ENCODE data around the gene PIP4K2C.

The PIP4K2C gene

DNA sequence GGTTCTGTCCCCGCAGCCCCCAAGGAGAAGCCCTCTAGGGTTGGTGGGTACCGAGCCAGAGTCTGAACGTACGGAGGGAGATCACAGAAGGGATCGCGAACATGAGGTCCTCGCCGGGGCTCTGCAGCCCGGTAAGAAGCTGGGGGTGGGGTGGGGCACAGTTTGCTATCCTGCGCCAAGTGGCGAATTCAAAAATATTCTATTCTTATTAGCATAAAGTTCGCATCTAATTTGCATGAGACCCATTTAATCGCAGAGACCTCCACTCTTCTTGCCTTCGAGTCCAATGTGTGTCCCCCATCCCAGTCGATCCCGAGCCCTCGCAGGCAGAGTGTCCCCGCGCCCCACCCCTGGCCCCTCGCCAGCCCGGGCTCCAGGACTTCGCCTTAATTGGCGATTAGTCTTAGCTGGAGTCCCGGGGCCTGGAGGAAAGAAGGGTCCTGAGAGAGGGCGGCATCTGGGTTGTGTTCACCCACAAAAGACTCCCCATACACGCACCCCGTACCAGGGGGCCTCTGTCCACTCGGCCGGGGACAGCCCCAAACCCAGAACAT, 19.6 kb downstream of the PIP4K2C start:
- ChIA-PET POLR2A (interaction anchor here (1.0 kb wide), 1 partner anchor 90 kb away, joined by 3 read pairs; the partner anchor contains the start of gene DDIT3), CTCF (interaction anchor here (1.9 to 6.8 kb wide), 3 partner anchors 10 to 28 kb away, joined by 8 to 101 read pairs (median 13); partner anchors contain the start of gene B4GALNT1)
- DNase-seq (ENCODE audit: extremely low spot score): no peak
- TF ChIP-seq, protein P1, sequence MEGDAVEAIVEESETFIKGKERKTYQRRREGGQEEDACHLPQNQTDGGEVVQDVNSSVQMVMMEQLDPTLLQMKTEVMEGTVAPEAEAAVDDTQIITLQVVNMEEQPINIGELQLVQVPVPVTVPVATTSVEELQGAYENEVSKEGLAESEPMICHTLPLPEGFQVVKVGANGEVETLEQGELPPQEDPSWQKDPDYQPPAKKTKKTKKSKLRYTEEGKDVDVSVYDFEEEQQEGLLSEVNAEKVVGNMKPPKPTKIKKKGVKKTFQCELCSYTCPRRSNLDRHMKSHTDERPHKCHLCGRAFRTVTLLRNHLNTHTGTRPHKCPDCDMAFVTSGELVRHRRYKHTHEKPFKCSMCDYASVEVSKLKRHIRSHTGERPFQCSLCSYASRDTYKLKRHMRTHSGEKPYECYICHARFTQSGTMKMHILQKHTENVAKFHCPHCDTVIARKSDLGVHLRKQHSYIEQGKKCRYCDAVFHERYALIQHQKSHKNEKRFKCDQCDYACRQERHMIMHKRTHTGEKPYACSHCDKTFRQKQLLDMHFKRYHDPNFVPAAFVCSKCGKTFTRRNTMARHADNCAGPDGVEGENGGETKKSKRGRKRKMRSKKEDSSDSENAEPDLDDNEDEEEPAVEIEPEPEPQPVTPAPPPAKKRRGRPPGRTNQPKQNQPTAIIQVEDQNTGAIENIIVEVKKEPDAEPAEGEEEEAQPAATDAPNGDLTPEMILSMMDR (IDR thresholded peaks at IDR 0.05; ENCODE audit: control extremely low read depth, extremely low read depth, low read depth, missing control alignments): no peak

DNA sequence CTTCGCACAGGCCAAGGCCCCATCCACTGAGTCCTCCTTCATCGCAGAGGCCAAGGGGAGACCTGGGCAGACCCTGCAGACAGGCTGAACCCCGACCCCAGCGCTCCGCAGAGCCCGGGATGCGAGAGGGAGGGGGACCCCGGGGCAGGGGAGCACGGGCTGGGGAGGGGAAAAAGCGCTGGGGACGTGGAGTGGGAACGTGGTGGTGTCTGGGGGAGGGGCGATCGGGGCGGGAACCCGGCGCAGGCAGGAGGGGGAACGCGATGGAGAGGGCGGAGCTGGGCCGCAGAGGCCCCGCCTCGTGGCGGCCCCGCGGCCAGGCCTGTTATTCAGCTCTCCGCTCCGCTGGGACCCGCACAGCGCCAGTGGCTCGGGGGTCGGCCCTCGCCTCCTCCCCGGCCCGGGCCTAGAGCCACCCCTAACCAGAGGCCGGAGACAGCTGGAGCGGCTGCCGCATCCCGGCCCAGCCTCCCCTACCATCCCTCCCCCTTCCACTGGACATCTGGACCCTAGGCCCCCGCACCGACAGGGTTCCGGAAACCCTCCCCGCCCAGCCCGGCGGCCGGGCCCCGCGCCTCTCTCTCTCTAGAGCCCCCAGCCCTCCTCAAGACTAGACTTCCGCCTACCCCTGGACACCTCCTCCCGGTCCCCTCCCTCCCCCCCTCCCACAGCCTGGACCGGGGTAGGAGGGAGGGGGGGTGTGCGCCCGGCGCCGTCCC, 20.3 kb downstream of the PIP4K2C start, which contains the start of gene ARHGEF25:
Gene ARHGEF25 (plus strand): TSS at position 328 of the 719 bp plus-strand sequence. CDS start 460 bp downstream, outside the sequence.
- TF ChIP-seq, protein P1 (IDR thresholded peaks at IDR 0.05; ENCODE audit: control extremely low read depth, extremely low read depth, low read depth, missing control alignments): no peak
- peak; percentile 84 for DNase-seq (ENCODE audit: extremely low spot score)
- POLR2A ChIA-PET: interaction anchor here (1.0 to 1.1 kb wide), 2 partner anchors 18 to 91 kb away, joined by 3 read pairs; partner anchors contain the start of gene DDIT3
- CTCF ChIA-PET: interaction anchor here (0.7 to 6.8 kb wide), 5 partner anchors 9 to 28 kb away, joined by 3 to 101 read pairs (median 8); partner anchors contain the start of gene B4GALNT1

DNA sequence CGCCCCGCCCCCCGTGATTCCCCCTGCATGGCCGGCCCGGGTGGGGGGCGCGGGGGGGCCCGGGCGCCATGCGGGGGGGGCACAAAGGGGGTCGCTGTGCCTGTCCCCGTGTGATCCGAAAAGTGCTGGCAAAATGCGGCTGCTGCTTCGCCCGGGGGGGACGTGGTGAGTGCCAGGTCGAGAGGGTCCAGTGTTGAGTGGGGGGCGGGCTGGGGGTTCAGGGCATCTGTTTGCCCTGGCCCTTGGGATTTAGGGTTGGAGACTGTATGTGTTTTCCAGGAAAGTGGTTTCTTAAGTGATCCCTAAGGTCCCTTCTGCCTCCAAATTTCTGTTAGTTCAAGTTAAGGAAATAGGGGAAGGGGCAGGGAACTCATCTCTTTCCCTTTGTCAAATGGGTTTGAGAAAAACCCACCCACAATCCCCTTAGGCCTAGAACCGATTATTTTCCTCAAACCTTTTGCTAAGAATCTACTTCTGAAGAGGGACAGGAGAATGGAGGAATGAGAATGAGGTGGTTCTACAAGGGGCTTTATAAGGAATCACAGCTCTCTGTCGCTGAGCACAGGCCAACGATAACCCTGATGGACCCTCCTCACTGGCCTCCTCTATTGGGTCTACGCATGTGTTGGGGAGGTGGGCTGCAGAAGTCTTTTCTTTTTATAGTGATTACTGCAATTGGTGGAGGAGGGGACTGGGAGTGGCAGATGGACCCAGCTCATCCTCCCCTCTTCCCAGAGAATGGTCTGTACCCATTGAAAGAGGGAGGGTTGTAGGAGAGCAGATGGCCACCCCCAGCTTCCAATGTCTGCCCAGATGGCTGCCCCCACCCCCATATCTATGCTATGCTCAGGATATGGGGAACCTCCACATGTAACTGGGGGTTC, 21.1 kb downstream of the PIP4K2C start:
- TF ChIP-seq, protein P1 (IDR thresholded peaks at IDR 0.05; ENCODE audit: control extremely low read depth, extremely low read depth, low read depth, missing control alignments): no peak
- peak; percentile 15 for DNase-seq (ENCODE audit: extremely low spot score)
- ChIA-PET POLR2A (interaction anchor here (1.0 to 1.1 kb wide), 2 partner anchors 17 to 92 kb away, joined by 3 read pairs; partner anchors contain the start of gene DDIT3), CTCF (interaction anchor here (0.7 to 6.8 kb wide), 6 partner anchors 8 to 29 kb away, joined by 3 to 101 read pairs (median 6); partner anchors contain the start of genes B4GALNT1 and PIP4K2C)

DNA sequence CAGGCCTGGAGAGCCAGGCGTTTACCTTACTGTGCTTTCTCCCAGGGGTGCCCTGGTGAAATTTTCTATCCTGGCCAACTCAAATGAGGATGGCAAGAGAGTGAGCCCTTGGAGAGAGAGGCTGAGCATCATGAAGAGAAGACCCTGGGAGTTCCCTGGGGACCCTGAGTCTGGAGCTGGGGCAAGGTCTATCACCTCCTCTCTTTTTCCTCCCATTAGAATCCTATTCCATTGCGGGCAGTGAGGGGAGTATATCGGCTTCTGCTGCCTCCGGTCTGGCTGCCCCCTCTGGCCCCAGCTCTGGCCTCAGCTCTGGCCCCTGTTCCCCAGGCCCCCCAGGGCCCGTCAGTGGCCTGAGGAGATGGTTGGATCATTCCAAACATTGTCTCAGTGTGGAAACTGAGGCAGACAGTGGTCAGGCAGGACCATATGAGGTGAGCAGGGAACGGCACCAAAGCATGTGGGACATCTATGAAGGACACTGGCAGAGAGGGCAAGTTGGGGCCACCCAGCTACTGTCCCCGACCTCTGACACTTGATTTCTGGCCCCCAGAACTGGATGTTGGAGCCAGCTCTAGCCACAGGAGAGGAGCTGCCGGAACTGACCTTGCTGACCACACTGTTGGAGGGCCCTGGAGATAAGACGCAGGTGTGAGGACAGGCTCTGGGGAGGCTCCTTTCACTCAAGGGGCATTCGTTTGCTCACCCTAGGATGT, 21.9 kb downstream of the PIP4K2C start:
- ChIA-PET CTCF (interaction anchor here (1.2 to 6.8 kb wide), 5 partner anchors 7 to 37 kb away, joined by 3 to 101 read pairs (median 13); partner anchors contain the start of genes B4GALNT1 and PIP4K2C), POLR2A (interaction anchor here (0.6 kb wide), 1 partner anchor 1253 kb away, joined by 3 read pairs; the partner anchor contains the start of gene STAT2)
- TF ChIP-seq, protein P1 (IDR thresholded peaks at IDR 0.05; ENCODE audit: control extremely low read depth, extremely low read depth, low read depth, missing control alignments): no peak
- peak; percentile 18 for DNase-seq (ENCODE audit: extremely low spot score)

DNA sequence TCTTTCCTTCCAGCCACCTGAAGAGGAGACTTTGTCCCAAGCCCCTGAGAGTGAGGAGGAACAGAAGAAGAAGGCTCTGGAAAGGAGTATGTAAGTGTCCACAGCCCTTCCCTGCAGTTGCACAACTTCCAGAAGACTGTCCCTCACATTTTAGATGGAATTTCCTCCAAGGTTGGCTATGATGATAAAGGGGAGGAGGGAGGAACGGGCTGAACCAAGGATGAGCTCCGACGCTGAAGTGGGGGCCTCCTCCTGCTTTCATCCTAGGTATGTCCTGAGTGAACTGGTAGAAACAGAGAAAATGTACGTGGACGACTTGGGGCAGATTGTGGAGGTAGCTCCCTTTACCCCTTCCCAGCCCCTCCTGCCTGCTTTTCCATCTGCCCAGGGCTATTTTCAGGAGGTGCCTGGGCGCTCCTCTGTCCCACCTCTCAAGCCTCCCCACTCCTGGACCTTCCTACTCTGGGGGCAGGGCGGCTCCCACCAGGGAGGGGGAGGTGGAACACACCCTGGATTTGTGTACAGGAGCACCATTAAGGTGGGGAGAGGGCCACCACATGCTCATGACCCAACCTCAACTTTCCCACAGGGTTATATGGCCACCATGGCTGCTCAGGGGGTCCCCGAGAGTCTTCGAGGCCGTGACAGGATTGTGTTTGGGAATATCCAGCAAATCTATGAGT, 22.6 kb downstream of the PIP4K2C start:
- POLR2A ChIA-PET: interaction anchor here (0.7 kb wide), 1 partner anchor 77 kb away, joined by 3 read pairs; no protein-coding TSS in a partner anchor
- TF ChIP-seq, protein P1 (IDR thresholded peaks at IDR 0.05; ENCODE audit: control extremely low read depth, extremely low read depth, low read depth, missing control alignments): no peak
- DNase-seq (ENCODE audit: extremely low spot score): peak; percentile 15
- CTCF ChIA-PET: interaction anchor here (1.1 to 6.8 kb wide), 14 partner anchors 8 to 161 kb away, joined by 3 to 101 read pairs (median 4); partner anchors contain the start of genes B4GALNT1, GLI1, OS9 and PIP4K2C

Data from GM10248 (cell line).